NOMO-1 treated with dmso at 0.1 percent for 144 hours (cell line): ENCODE data around the gene CCL3.

Experiments
- DNase-seq: peaks from one replicate; lab custom pipeline; 2025; ENCODE audit not compliant: unreplicated experiment; lab: John Stamatoyannopoulos, UW

The CCL3 gene

GRCh38 chr17:36055921-36056520, 33.9 kb downstream of the CCL3 start:
- DNase-seq, result no peak

- no peak for DNase-seq
These were observed 34.8 kb downstream of the CCL3 start for GRCh38 chr17:36055171-36055570.

GRCh38 chr17:36049643-36050042, 40.3 kb downstream of the CCL3 start:
- DNase-seq, result no peak

- no peak for DNase-seq
These were observed 41.9 kb downstream of the CCL3 start for GRCh38 chr17:36048066-36048465.
